Stomach (tissue), 9 donors: Measurements from ENCODE around the gene DPM3. TPM values are rescaled to one million over a fixed set of nuclear protein-coding genes. Genes with fewer than 3 reads are reported as not detected.
A peak's percentile ranks its signal among the peaks of the same experiment; 100 is the strongest.

Source experiments
- DNase-seq, 2 donors: peaks; one replicate each; pipeline versions ENCODE4 v3.0.0 to v3.0.0-alpha.2; 2013 to 2019
- H3K27ac ChIP-seq, 5 donors: fragments of 200-600 bp in 4 of 5; sonication (generic) in 4 of 5; one replicate each; pipeline ENCODE4 v1.5.1; 2013 to 2019; ENCODE audit warnings: mild to moderate bottlenecking in 1 of 5, moderate library complexity in 1 of 5
- H3K27me3 ChIP-seq, 3 donors: fragments of 200-600 bp; sonication (generic); one replicate each; pipeline ENCODE4 v1.5.1; 2017 to 2019; ENCODE audit warnings: mixed run types in 1 of 3
- H3K36me3 ChIP-seq, 4 donors: fragments of 200-600 bp; sonication (generic); 1 replicate in 3 of 4; 2 replicates in 1 of 4; pipeline ENCODE4 v1.5.1; 2016 to 2019
- H3K4me1 ChIP-seq, 4 donors: fragments of 200-600 bp; sonication (generic); one replicate each; pipeline ENCODE4 v1.5.1; 2016 to 2019
- H3K4me3 ChIP-seq, 4 donors: fragments of 200-600 bp; sonication (generic) in 3 of 4; one replicate each; pipeline ENCODE4 v1.5.1; 2016 to 2019; ENCODE audit warnings: mild to moderate bottlenecking in 1 of 4
- H3K9me3 ChIP-seq, 4 donors: fragments of 200-600 bp; sonication (generic); one replicate each; pipeline ENCODE4 v1.5.1; 2016 to 2019
- CTCF ChIP-seq, 7 experiments: fragments of 450-650 bp in 4 of 7; fragments of 200-600 bp in 3 of 7; sonication (generic) in 3 of 7; IDR thresholded peaks; one replicate each; pipeline ENCODE4 v1.5.1; 2016 to 2019; ENCODE audit warnings: antibody characterized with exemption in 7 of 7, control low read depth in 2 of 7, mild to moderate bottlenecking in 1 of 7
- EP300 ChIP-seq: sonication (generic); formaldehyde crosslinking; IDR thresholded peaks from one replicate; pipeline ENCODE4 v1.6.1; 2017; ENCODE audit warnings: antibody characterized with exemption
- POLR2A ChIP-seq, 4 donors: fragments of 450-650 bp; IDR thresholded peaks; one replicate each; pipeline ENCODE4 v1.6.1; 2016; ENCODE audit warnings: antibody characterized with exemption in 4 of 4, control low read depth in 2 of 4, mild to moderate bottlenecking in 1 of 4, moderate library complexity in 1 of 4
- POLR2AphosphoS5 ChIP-seq, 3 donors: sonication (generic); formaldehyde crosslinking; IDR thresholded peaks; one replicate each; pipeline ENCODE4 v1.6.1; 2016; ENCODE audit warnings: antibody characterized with exemption in 3 of 3
- WGBS, 5 donors: extraction: QIAGEN DNeasy Blood & Tissue Kit in 3 of 5; methylation state at CpG; one replicate each; pipeline versions ENCODE4 v1.1.5 to v1.1.7; 2013 to 2018; 5-methylcytosine and 5-hydroxymethylcytosine counted together
- intact Hi-C: fragments of 100-400 bp; cut with DNase I; formaldehyde crosslinking; loops from one replicate; pipeline ENCODE4 v1.15.1; 2023; ENCODE audit warnings: low total_unique reads
- polyA plus RNA-seq, 3 donors: library from polyadenylated mRNA; stranded (reverse); fragments of 200-250 nt; gene quantifications; one replicate each; pipeline ENCODE4 v1.2.3, GENCODE V29; 2013
- total RNA-seq, 5 donors: library from RNA; depleted of rRNA; stranded (reverse); fragments of >200 nt; gene quantifications; one replicate each; pipeline versions ENCODE4 v1.1.0 to v1.2.3, GENCODE V29; 2014 to 2016
- donor health status: healthy with polysubstance abuse.
- donor health status: Bipolar disorder and iron deficiency.
- donor health status: healthy.

DPM3 gene
- total and polyA plus RNA-seq, 8 donors, result 13.3 to 301 (median 51.3) TPM; not detected in 1

- peak overlapping the region; percentile 93 to 100 (median 98) for H3K27ac ChIP-seq
- DNase-seq, result peak; percentile 61 to 84
- H3K4me1 ChIP-seq, result peaks cover 60 to 98% (median 95%) of the 10 kb centered on the region in 4 donors
- peaks cover 0 to 37% (median 9%) of the 10 kb centered on the region in 3 donors for H3K27me3 ChIP-seq
- no peak for TF ChIP-seq POLR2A (IDR thresholded peaks at IDR 0.05)
- peak in 2 of 3 donors; percentile 78 to 91 for TF ChIP-seq POLR2AphosphoS5 (IDR thresholded peaks at IDR 0.05)
- intact Hi-C loops, result no loop called here
- no peaks in the 10 kb centered on the region for H3K9me3 ChIP-seq
- peaks cover 25 to 32% (median 29%) of the 10 kb centered on the region in 4 donors for H3K36me3 ChIP-seq
- peak overlapping the region; percentile 73 to 78 (median 74) for H3K4me3 ChIP-seq
- WGBS, 5 donors, result 3 to 14% (median 8%) methylated on average over 14 of the region's 14 CpGs
Observed at GRCh38 chr1:155128755-155129473, 11.4 kb downstream of the DPM3 start.

GRCh38 chr1:155127967-155128754 lies 12.2 kb downstream of the DPM3 start:
- peaks cover 55 to 96% (median 90%) of the 10 kb centered on the region in 4 donors for H3K4me1 ChIP-seq
- whole genome bisulfite sequencing, 5 donors, result 2 to 6% (median 2%) methylated on average over 15 to 17 of the region's 17 CpGs

GRCh38 chr1:155127105-155127966 lies 13.0 kb downstream of the DPM3 start, which contains the start of gene EFNA1:
Gene EFNA1 (plus strand): TSS chr1:155127876. CDS start chr1:155127978, 102 bp downstream.
- peaks cover 11 to 17% (median 13%) of the 10 kb centered on the region in 4 donors for H3K36me3 ChIP-seq
- DNase-seq, result peak; percentile 82 to 92
- 0 to 1% (median 0%) methylated on average over 43 to 76 of the region's 76 CpGs for WGBS, 5 donors
- H3K4me3 ChIP-seq, result peak within 1 kb of the TSS; percentile 73 to 78 (median 74)
- H3K27me3 ChIP-seq, result peaks cover 0 to 37% (median 9%) of the 10 kb centered on the region in 3 donors
- TF ChIP-seq POLR2AphosphoS5 (IDR thresholded peaks at IDR 0.05) (peak; percentile 1 to 92 (median 86)), CTCF (IDR thresholded peaks at IDR 0.05) (no peak), POLR2A (IDR thresholded peaks at IDR 0.05) (no peak)
- peaks cover 55 to 88% (median 82%) of the 10 kb centered on the region in 4 donors for H3K4me1 ChIP-seq
- intact Hi-C loops, result no loop called here
- H3K27ac ChIP-seq, result peak within 1 kb of the TSS; percentile 93 to 100 (median 98)
- no peaks in the 10 kb centered on the region for H3K9me3 ChIP-seq

More at GRCh38 chr1:155127967-155128754, 12.2 kb downstream of the DPM3 start:
- TF ChIP-seq POLR2A (IDR thresholded peaks at IDR 0.05), result peak in 1 of 4 donors; percentile 64
- TF ChIP-seq POLR2AphosphoS5 (IDR thresholded peaks at IDR 0.05), result no peak
- peaks cover 17 to 25% (median 21%) of the 10 kb centered on the region in 4 donors for H3K36me3 ChIP-seq
- H3K27me3 ChIP-seq, result peaks cover 0 to 37% (median 9%) of the 10 kb centered on the region in 3 donors
- H3K4me3 ChIP-seq, result peak overlapping the region; percentile 73 to 78 (median 74)
- intact Hi-C loops, result no loop called here
- no peaks in the 10 kb centered on the region for H3K9me3 ChIP-seq
- DNase-seq, result no peak
- peak overlapping the region; percentile 93 to 100 (median 98) for H3K27ac ChIP-seq

- H3K4me1 ChIP-seq, result peaks cover 48 to 81% (median 75%) of the 10 kb centered on the region in 4 donors
- TF ChIP-seq POLR2AphosphoS5 (IDR thresholded peaks at IDR 0.05) (no peak), CTCF (IDR thresholded peaks at IDR 0.05) (no peak), POLR2A (IDR thresholded peaks at IDR 0.05) (no peak), EP300 (no peak)
- intact Hi-C loops, result no loop called here
- peaks cover 0 to 37% (median 9%) of the 10 kb centered on the region in 3 donors for H3K27me3 ChIP-seq
- peak; percentile 63 to 81 for DNase-seq
- H3K36me3 ChIP-seq, result peaks cover 5 to 10% (median 6%) of the 10 kb centered on the region in 4 donors
- WGBS, 5 donors, result 2 to 5% (median 3%) methylated on average over 20 to 32 of the region's 32 CpGs
- H3K4me3 ChIP-seq, result peak overlapping the region; percentile 73 to 78 (median 74)
- H3K27ac ChIP-seq, result peak overlapping the region; percentile 93 to 100 (median 98)
- H3K9me3 ChIP-seq, result no peaks in the 10 kb centered on the region
Observed at GRCh38 chr1:155126556-155127104, 13.7 kb downstream of the DPM3 start.
